Measurements from ENCODE around the gene KDM5B. TPM values are rescaled to one million over a fixed set of nuclear protein-coding genes. Genes with fewer than 3 reads are reported as not detected.
A peak's percentile ranks its signal among the peaks of the same experiment; 100 is the strongest.

Gene KDM5B
- total RNA-seq, 3 donors from 2014 or later, result 64.7 to 92.7 (median 68.1) TPM

GRCh38 chr1:202811296-202812175 is 3.3 kb upstream of the KDM5B start:
- H3K4me3 ChIP-seq, result peak overlapping the region; percentile 45
- H3K36me3 ChIP-seq (ENCODE audit: low read depth), result no peaks in the 10 kb centered on the region
- TF ChIP-seq CTCF (IDR thresholded peaks at IDR 0.05), result no peak
- ATAC-seq (peak; percentile 6), DNase-seq (peak; percentile 54 to 75 (median 70))
- intact Hi-C loops (cut with DNase I, micrococcal nuclease), result no loop called here
- H3K9me3 ChIP-seq, result no peaks in the 10 kb centered on the region
- peaks cover 17% of the 10 kb centered on the region for H3K4me1 ChIP-seq (ENCODE audit: low read depth)

GRCh38 chr1:202810615-202811295 is 2.5 kb upstream of the KDM5B start, which contains the start of gene PCAT6:
Gene PCAT6, plus strand, starts transcription at chr1:202810954.
- H3K4me1 ChIP-seq (ENCODE audit: low read depth), result peaks cover 24% of the 10 kb centered on the region
- no peaks in the 10 kb centered on the region for H3K36me3 ChIP-seq (ENCODE audit: low read depth)
- peak; percentile 87 for ATAC-seq
- peak within 1 kb of the TSS; percentile 45 for H3K4me3 ChIP-seq
- TF ChIP-seq CTCF (IDR thresholded peaks at IDR 0.05), result no peak
- no peaks in the 10 kb centered on the region for H3K9me3 ChIP-seq
- DNase-seq, result peak; percentile 96 to 97 (median 96)
- intact Hi-C loops (cut with DNase I, micrococcal nuclease), result no loop called here

- no peak for TF ChIP-seq CTCF (IDR thresholded peaks at IDR 0.05)
- ATAC-seq (no peak), DNase-seq (no peak)
- H3K4me3 ChIP-seq, result peak overlapping the region; percentile 45
- no peaks in the 10 kb centered on the region for H3K36me3 ChIP-seq (ENCODE audit: low read depth)
- intact Hi-C loops (cut with DNase I, micrococcal nuclease), result no loop called here
- H3K4me1 ChIP-seq (ENCODE audit: low read depth), result peaks cover 29% of the 10 kb centered on the region
- no peaks in the 10 kb centered on the region for H3K9me3 ChIP-seq
These were observed 2.0 kb upstream of the KDM5B start for GRCh38 chr1:202810193-202810614.

- TF ChIP-seq CTCF (IDR thresholded peaks at IDR 0.05), result no peak
- no peak for DNase-seq
- ATAC-seq, result no peak
These were observed 1.5 kb upstream of the KDM5B start for GRCh38 chr1:202809597-202810159.

GRCh38 chr1:202807451-202807925 is 733 bp downstream of the KDM5B start:
- intact Hi-C loops (cut with DNase I, micrococcal nuclease), result no loop called here
- peak; percentile 17 for ATAC-seq
- Histone ChIP-seq H3K36me3 (ENCODE audit: low read depth) (no peaks in the 10 kb centered on the region), H3K9me3 (no peaks in the 10 kb centered on the region), H3K4me3 (peak overlapping the region; percentile 82), H3K4me1 (ENCODE audit: low read depth) (peaks cover 29% of the 10 kb centered on the region)
- no peak for TF ChIP-seq CTCF (IDR thresholded peaks at IDR 0.05)
- DNase-seq, result peak; percentile 40 to 67 (median 67)

More at GRCh38 chr1:202809597-202810159, 1.5 kb upstream of the KDM5B start:
- Histone ChIP-seq H3K36me3 (ENCODE audit: low read depth) (no peaks in the 10 kb centered on the region), H3K4me3 (no peak overlapping the region), H3K9me3 (no peaks in the 10 kb centered on the region), H3K4me1 (ENCODE audit: low read depth) (peaks cover 29% of the 10 kb centered on the region)
- intact Hi-C loops (cut with DNase I, micrococcal nuclease), result no loop called here
